A549 (cell line): ENCODE data around the gene ZSCAN25. TPM values are rescaled to one million over a fixed set of nuclear protein-coding genes. Genes with fewer than 3 reads are reported as not detected.
A peak's percentile ranks its signal among the peaks of the same experiment; 100 is the strongest.
"Not testable (repeated sequence)": the region's sequence is repeated elsewhere in the genome, so short reads cannot be mapped to it uniquely, and the experiment has no call there.

ENCODE experiments used
- ATAC-seq, 2 experiments: fragments of 200-7000 bp in 1 of 2; fragments of >200 bp in 1 of 2; cut with Nextera tagmentation in 1 of 2; cut with Tn5 transposase in 1 of 2; 3 replicates each; pipeline versions ENCODE4 v1.8.0 to v1.9.1; 2018 to 2020; ENCODE audit warnings: mild to moderate bottlenecking in 1 of 2, moderate library complexity in 1 of 2
- CTCF ChIA-PET: fragments of 300-600 bp; sonication (Branson Sonifier 250); formaldehyde crosslinking; extraction: SDS; loops from one replicate; lab custom pipeline; 2021; ENCODE audit warnings: antibody characterized with exemption, inconsistent platforms; lab: Yijun Ruan, JAX
- POLR2A ChIA-PET: fragments of 350-600 bp; formaldehyde crosslinking; extraction: SDS; loops from one replicate; lab custom pipeline; 2021; ENCODE audit warnings: antibody characterized with exemption, inconsistent platforms; lab: Yijun Ruan, JAX
- DNase-seq, 2 experiments: peaks; one replicate each; pipeline versions ENCODE4 v3.0.0 to v3.0.0-alpha.2; 2011 to 2016; ENCODE audit warnings: low read depth in 1 of 2, low spot score in 1 of 2
- FAIRE-seq: peaks from 2 replicates; lab custom pipeline; 2011; peaks lifted over from hg19 to GRCh38; lab: Jason Lieb, UNC
- H3K27ac ChIP-seq, 2 experiments: fragments of >200 bp; sonication (Bioruptor Twin); formaldehyde crosslinking; 3 replicates each; pipeline ENCODE4 v1.5.1; 2016 to 2017
- H3K4me1 ChIP-seq: fragments of >200 bp; sonication (Bioruptor Twin); formaldehyde crosslinking; 3 replicates; pipeline ENCODE4 v1.6.1; 2016
- H3K4me2 ChIP-seq: fragments of >200 bp; sonication (Bioruptor Twin); formaldehyde crosslinking; 3 replicates; pipeline ENCODE4 v1.6.1; 2016
- H3K4me3 ChIP-seq: fragments of >200 bp; sonication (Bioruptor Twin); formaldehyde crosslinking; 3 replicates; pipeline ENCODE4 v1.5.1; 2016
- H3K9me3 ChIP-seq: fragments of >200 bp; sonication (Bioruptor Twin); formaldehyde crosslinking; 3 replicates; pipeline ENCODE4 v1.6.1; 2016
- ATOH8 ChIP-seq: fragments of 250-450 bp; sonication (Bioruptor Pico); IDR thresholded peaks from 2 replicates; pipeline ENCODE4 v1.5.0; 2020; ENCODE audit warnings: low read depth, mild to moderate bottlenecking, moderate library complexity
- BCL3 ChIP-seq: fragments of >200 bp; sonication (Bioruptor Twin); formaldehyde crosslinking; IDR thresholded peaks from 3 replicates; pipeline ENCODE4 v1.6.1; 2016
- CHD2 ChIP-seq: fragments of 150-350 bp; IDR thresholded peaks from 2 replicates; pipeline ENCODE4 v1.6.1; 2014; ENCODE audit warnings: low read length; ENCODE audit not compliant: partially characterized antibody
- EHF ChIP-seq: fragments of 250-450 bp; sonication (Bioruptor Pico); IDR thresholded peaks from 2 replicates; pipeline ENCODE4 v1.5.0; 2020; ENCODE audit warnings: mild to moderate bottlenecking
- EHMT2 ChIP-seq: fragments of 200-600 bp; sonication (generic); IDR thresholded peaks from 2 replicates; pipeline ENCODE4 v1.6.1; 2016; ENCODE audit warnings: antibody characterized with exemption, low read depth, mild to moderate bottlenecking, moderate library complexity
- FOSB ChIP-seq: fragments of 250-450 bp; sonication (Bioruptor Pico); IDR thresholded peaks from 2 replicates; pipeline ENCODE4 v1.5.0; 2020; ENCODE audit warnings: mild to moderate bottlenecking, moderate library complexity
- FOXS1 ChIP-seq: fragments of 250-450 bp; sonication (Bioruptor Pico); IDR thresholded peaks from 2 replicates; pipeline ENCODE4 v1.5.0; 2020; ENCODE audit warnings: mild to moderate bottlenecking, moderate library complexity
- GATA3 ChIP-seq: IDR thresholded peaks from 2 replicates; pipeline ENCODE4 v1.6.1; 2012; ENCODE audit warnings: borderline replicate concordance
- HOXB13 ChIP-seq: fragments of 250-450 bp; sonication (Bioruptor Pico); IDR thresholded peaks from 2 replicates; pipeline ENCODE4 v1.5.0; 2020; ENCODE audit warnings: low read depth, mild to moderate bottlenecking, moderate library complexity
- KDM1A ChIP-seq: fragments of 200-600 bp; sonication (generic); IDR thresholded peaks from 2 replicates; pipeline ENCODE4 v1.6.1; 2016; ENCODE audit warnings: low read depth, mild to moderate bottlenecking
- KDM5A ChIP-seq: fragments of 200-600 bp; sonication (generic); IDR thresholded peaks from 2 replicates; pipeline ENCODE4 v1.6.1; 2016; ENCODE audit warnings: antibody characterized with exemption, mild to moderate bottlenecking
- MAFK ChIP-seq: fragments of 450-650 bp; IDR thresholded peaks from 2 replicates; pipeline ENCODE4 v1.6.1; 2014; ENCODE audit not compliant: partially characterized antibody
- MAZ ChIP-seq: fragments of 150-350 bp; IDR thresholded peaks from 2 replicates; pipeline ENCODE4 v1.6.1; 2014; ENCODE audit warnings: antibody characterized with exemption, low read depth, low read length, borderline replicate concordance
- PHF8 ChIP-seq: fragments of 200-600 bp; sonication (generic); IDR thresholded peaks from 2 replicates; pipeline ENCODE4 v1.6.1; 2016; ENCODE audit warnings: low read depth, mild to moderate bottlenecking, antibody characterized with exemption, moderate library complexity, borderline replicate concordance
- POLR2AphosphoS2 ChIP-seq: conservative IDR thresholded peaks from 2 replicates; pipeline ENCODE4 v1.6.1; 2012; ENCODE audit warnings: low read length, improper control_type of control experiment, inconsistent platforms
- RFX5 ChIP-seq: fragments of 450-650 bp; IDR thresholded peaks from 2 replicates; pipeline ENCODE4 v1.7.1; 2014; ENCODE audit warnings: antibody characterized with exemption, mild to moderate bottlenecking, moderate library complexity
- SMC3 ChIP-seq: fragments of >200 bp; sonication (Bioruptor Twin); formaldehyde crosslinking; IDR thresholded peaks from 3 replicates; pipeline ENCODE4 v1.6.1; 2018; ENCODE audit warnings: inconsistent platforms
- USF2 ChIP-seq: fragments of 450-650 bp; IDR thresholded peaks from 2 replicates; pipeline ENCODE4 v1.6.1; 2014; ENCODE audit warnings: antibody characterized with exemption
- ZC3H11A ChIP-seq: fragments of 450-650 bp; IDR thresholded peaks from 2 replicates; pipeline ENCODE4 v1.6.1; 2014; ENCODE audit warnings: antibody characterized with exemption, mild to moderate bottlenecking
- ZFP36 ChIP-seq: fragments of 450-650 bp; IDR thresholded peaks from 2 replicates; pipeline ENCODE4 v1.6.1; 2014; ENCODE audit warnings: borderline replicate concordance; ENCODE audit not compliant: partially characterized antibody
- ZNF302 ChIP-seq: fragments of 250-450 bp; sonication (Bioruptor Pico); IDR thresholded peaks from 2 replicates; pipeline ENCODE4 v1.9.0; 2021; ENCODE audit warnings: inconsistent platforms, mild to moderate bottlenecking, moderate library complexity
- whole genome bisulfite sequencing: methylation state at CpG from one replicate; pipeline ENCODE4 v1.1.6; 2017; ENCODE audit errors: missing lambda C conversion rate; 5-methylcytosine and 5-hydroxymethylcytosine counted together
- polyA plus RNA-seq, 4 experiments: library from polyadenylated mRNA; depleted of rRNA in 3 of 4; stranded (reverse); fragments of >200 nt; fragmentation: RNase III in 1 of 4; extraction: RNeasy Plus Mini Kit Qiagen cat#74134 plus additional on column Dnase treatment in 1 of 4; gene quantifications; 2 replicates in 3 of 4; 3 replicates in 1 of 4; pipeline ENCODE4 v1.2.3, GENCODE V29; 2011 to 2017

The ZSCAN25 gene
- polyA plus RNA-seq, 2 of the 4 experiments (the other 2 are of a cell fraction) = 7.5 to 9.3 TPM

GRCh38 chr7:99651290-99651689 is 34.5 kb downstream of the ZSCAN25 start:
- Histone ChIP-seq H3K4me1 (no peaks in the 10 kb centered on the region), H3K4me2 (no peak overlapping the region), H3K9me3 (no peaks in the 10 kb centered on the region), H3K27ac (no peak overlapping the region), H3K4me3 (no peak overlapping the region)
- WGBS = 82% methylated on average over 2 of the region's 2 CpGs
- DNase-seq = no peak
- no peak for FAIRE-seq
- ChIA-PET CTCF (no interaction called here), POLR2A (no interaction called here)
- ATAC-seq = no peak
- TF ChIP-seq MAZ = no peak
- peak; percentile 83 for TF ChIP-seq MAFK

GRCh38 chr7:99652671-99653070 is 35.9 kb downstream of the ZSCAN25 start:
- ChIA-PET CTCF (interaction anchor here (1.1 kb wide), 1 partner anchor 22 kb away, joined by 3 read pairs; no protein-coding TSS in a partner anchor), POLR2A (no interaction called here)
- no peaks in the 10 kb centered on the region for H3K4me1 ChIP-seq
- H3K4me3 ChIP-seq = no peak overlapping the region
- DNase-seq = no peak
- WGBS = 90% methylated on average over 2 of the region's 2 CpGs
- no peak for FAIRE-seq
- TF ChIP-seq FOXS1 (CRISPR knock-in tag) = no peak
- TF ChIP-seq BCL3 = no peak
- no peak for TF ChIP-seq KDM5A
- no peak for TF ChIP-seq PHF8
- no peak for TF ChIP-seq USF2
- no peak for TF ChIP-seq EHF (CRISPR knock-in tag)
- TF ChIP-seq ZFP36 = no peak
- TF ChIP-seq GATA3 = no peak
- no peak for TF ChIP-seq MAFK
- TF ChIP-seq ATOH8 (CRISPR knock-in tag) = no peak
- no peak for TF ChIP-seq RFX5
- no peak for TF ChIP-seq HOXB13 (CRISPR knock-in tag)
- TF ChIP-seq KDM1A = no peak
- TF ChIP-seq FOSB (CRISPR knock-in tag) = no peak
- TF ChIP-seq SMC3 = no peak
- TF ChIP-seq CHD2 = no peak
- TF ChIP-seq ZNF302 (CRISPR knock-in tag) = no peak
- TF ChIP-seq POLR2AphosphoS2 = no peak
- no peak for TF ChIP-seq EHMT2
- H3K4me2 ChIP-seq = no peak overlapping the region
- no peak overlapping the region for H3K27ac ChIP-seq
- ATAC-seq = no peak
- H3K9me3 ChIP-seq = no peaks in the 10 kb centered on the region

- CTCF ChIA-PET, H3K4me2 ChIP-seq, DNase-seq, H3K27ac ChIP-seq, H3K4me1 ChIP-seq, POLR2A ChIA-PET, H3K9me3 ChIP-seq, H3K4me3 ChIP-seq, FAIRE-seq, ATAC-seq: not testable (repeated sequence)
- 88% methylated on average over 4 of the region's 4 CpGs for WGBS
- TF ChIP-seq ZC3H11A = peak; percentile 62
These were observed 36.5 kb downstream of the ZSCAN25 start for GRCh38 chr7:99653269-99653668.
